Stomach (tissue), 9 donors: ENCODE measurements around the gene SPATA6. TPM values are rescaled to one million over a fixed set of nuclear protein-coding genes. Genes with fewer than 3 reads are reported as not detected.
A peak's percentile ranks its signal among the peaks of the same experiment; 100 is the strongest.

Experiments used
- DNase-seq, 2 donors: peaks; one replicate each; pipeline versions ENCODE4 v3.0.0 to v3.0.0-alpha.2; 2013 to 2019
- H3K27ac ChIP-seq, 5 donors: fragments of 200-600 bp in 4 of 5; sonication (generic) in 4 of 5; one replicate each; pipeline ENCODE4 v1.5.1; 2013 to 2019; ENCODE audit warnings: mild to moderate bottlenecking in 1 of 5, moderate library complexity in 1 of 5
- H3K27me3 ChIP-seq, 3 donors: fragments of 200-600 bp; sonication (generic); one replicate each; pipeline ENCODE4 v1.5.1; 2017 to 2019; ENCODE audit warnings: mixed run types in 1 of 3
- H3K36me3 ChIP-seq, 4 donors: fragments of 200-600 bp; sonication (generic); 1 replicate in 3 of 4; 2 replicates in 1 of 4; pipeline ENCODE4 v1.5.1; 2016 to 2019
- H3K4me1 ChIP-seq, 4 donors: fragments of 200-600 bp; sonication (generic); one replicate each; pipeline ENCODE4 v1.5.1; 2016 to 2019
- H3K4me3 ChIP-seq, 4 donors: fragments of 200-600 bp; sonication (generic) in 3 of 4; one replicate each; pipeline ENCODE4 v1.5.1; 2016 to 2019; ENCODE audit warnings: mild to moderate bottlenecking in 1 of 4
- H3K9me3 ChIP-seq, 4 donors: fragments of 200-600 bp; sonication (generic); one replicate each; pipeline ENCODE4 v1.5.1; 2016 to 2019
- CTCF ChIP-seq, 7 experiments: fragments of 450-650 bp in 4 of 7; fragments of 200-600 bp in 3 of 7; sonication (generic) in 3 of 7; IDR thresholded peaks; one replicate each; pipeline ENCODE4 v1.5.1; 2016 to 2019; ENCODE audit warnings: antibody characterized with exemption in 7 of 7, control low read depth in 2 of 7, mild to moderate bottlenecking in 1 of 7
- EP300 ChIP-seq: sonication (generic); formaldehyde crosslinking; IDR thresholded peaks from one replicate; pipeline ENCODE4 v1.6.1; 2017; ENCODE audit warnings: antibody characterized with exemption
- POLR2A ChIP-seq, 4 donors: fragments of 450-650 bp; IDR thresholded peaks; one replicate each; pipeline ENCODE4 v1.6.1; 2016; ENCODE audit warnings: antibody characterized with exemption in 4 of 4, control low read depth in 2 of 4, mild to moderate bottlenecking in 1 of 4, moderate library complexity in 1 of 4
- POLR2AphosphoS5 ChIP-seq, 3 donors: sonication (generic); formaldehyde crosslinking; IDR thresholded peaks; one replicate each; pipeline ENCODE4 v1.6.1; 2016; ENCODE audit warnings: antibody characterized with exemption in 3 of 3
- WGBS, 5 donors: extraction: QIAGEN DNeasy Blood & Tissue Kit in 3 of 5; methylation state at CpG; one replicate each; pipeline versions ENCODE4 v1.1.5 to v1.1.7; 2013 to 2018; 5-methylcytosine and 5-hydroxymethylcytosine counted together
- intact Hi-C: fragments of 100-400 bp; cut with DNase I; formaldehyde crosslinking; loops from one replicate; pipeline ENCODE4 v1.15.1; 2023; ENCODE audit warnings: low total_unique reads
- polyA plus RNA-seq, 3 donors: library from polyadenylated mRNA; stranded (reverse); fragments of 200-250 nt; gene quantifications; one replicate each; pipeline ENCODE4 v1.2.3, GENCODE V29; 2013
- total RNA-seq, 5 donors: library from RNA; depleted of rRNA; stranded (reverse); fragments of >200 nt; gene quantifications; one replicate each; pipeline versions ENCODE4 v1.1.0 to v1.2.3, GENCODE V29; 2014 to 2016
- donor health status: healthy with polysubstance abuse.
- donor health status: Bipolar disorder and iron deficiency.
- donor health status: healthy.

The SPATA6 gene
- total and polyA plus RNA-seq, 8 donors = 3.1 to 59.1 (median 14.9) TPM

GRCh38 chr1:48405400-48405799 lies 66.6 kb downstream of the SPATA6 start:
- Histone ChIP-seq H3K4me3 (no peak overlapping the region), H3K36me3 (peaks cover 0 to 6% (median 1%) of the 10 kb centered on the region in 4 donors), H3K9me3 (no peaks in the 10 kb centered on the region), H3K4me1 (peaks cover 0 to 10% (median 2%) of the 10 kb centered on the region in 4 donors), H3K27me3 (no peaks in the 10 kb centered on the region), H3K27ac (no peak overlapping the region)
- intact Hi-C loops = no loop called here
- no peak for TF ChIP-seq POLR2A (IDR thresholded peaks at IDR 0.05)
- TF ChIP-seq CTCF (IDR thresholded peaks at IDR 0.05) = no peak
- TF ChIP-seq POLR2AphosphoS5 (IDR thresholded peaks at IDR 0.05) = no peak
- no peak for TF ChIP-seq EP300
- DNase-seq = no peak
- 79 to 94% (median 86%) methylated on average over 1 of the region's 1 CpG for WGBS, 5 donors

GRCh38 chr1:48402599-48402998 lies 69.4 kb downstream of the SPATA6 start:
- intact Hi-C loops = no loop called here
- peak in 1 of 2 donors; percentile 27 for DNase-seq

GRCh38 chr1:48396208-48396607 lies 75.8 kb downstream of the SPATA6 start:
- TF ChIP-seq POLR2A (IDR thresholded peaks at IDR 0.05) (no peak), POLR2AphosphoS5 (IDR thresholded peaks at IDR 0.05) (no peak), CTCF (IDR thresholded peaks at IDR 0.05) (no peak), EP300 (no peak)
- no peaks in the 10 kb centered on the region for H3K9me3 ChIP-seq
- H3K4me3 ChIP-seq = no peak overlapping the region
- peaks cover 0 to 9% (median 3%) of the 10 kb centered on the region in 4 donors for H3K36me3 ChIP-seq
- H3K4me1 ChIP-seq = no peaks in the 10 kb centered on the region
- H3K27me3 ChIP-seq = no peaks in the 10 kb centered on the region
- intact Hi-C loops = no loop called here
- H3K27ac ChIP-seq = no peak overlapping the region
- 60 to 89% (median 76%) methylated on average over 2 of the region's 2 CpGs for WGBS, 5 donors
- DNase-seq = no peak

More at GRCh38 chr1:48402599-48402998, 69.4 kb downstream of the SPATA6 start:
- Histone ChIP-seq H3K4me3 (no peak overlapping the region), H3K27me3 (no peaks in the 10 kb centered on the region), H3K4me1 (peaks cover 0 to 10% (median 2%) of the 10 kb centered on the region in 4 donors), H3K36me3 (peaks cover 0 to 11% (median 5%) of the 10 kb centered on the region in 4 donors), H3K9me3 (no peaks in the 10 kb centered on the region), H3K27ac (no peak overlapping the region)
- WGBS, 5 donors = 23 to 56% (median 44%) methylated on average over 2 of the region's 2 CpGs
- no peak for TF ChIP-seq EP300
- TF ChIP-seq POLR2AphosphoS5 (IDR thresholded peaks at IDR 0.05) = peak in 2 of 3 donors; percentile 21 to 72
- TF ChIP-seq POLR2A (IDR thresholded peaks at IDR 0.05) = no peak

GRCh38 chr1:48391926-48392325 lies 80.1 kb downstream of the SPATA6 start:
- H3K36me3 ChIP-seq = peaks cover 0 to 3% (median under 1%) of the 10 kb centered on the region in 4 donors
- H3K9me3 ChIP-seq = no peaks in the 10 kb centered on the region
- intact Hi-C loops = no loop called here
- 93 to 100% (median 96%) methylated on average over 2 of the region's 2 CpGs for WGBS, 5 donors
- no peak overlapping the region for H3K4me3 ChIP-seq
- TF ChIP-seq POLR2AphosphoS5 (IDR thresholded peaks at IDR 0.05) = no peak
- TF ChIP-seq CTCF (IDR thresholded peaks at IDR 0.05) = no peak
- no peak for TF ChIP-seq POLR2A (IDR thresholded peaks at IDR 0.05)
- no peak for TF ChIP-seq EP300
- no peak for DNase-seq
- H3K27me3 ChIP-seq = no peaks in the 10 kb centered on the region
- no peaks in the 10 kb centered on the region for H3K4me1 ChIP-seq
- no peak overlapping the region for H3K27ac ChIP-seq

- DNase-seq = no peak
- TF ChIP-seq CTCF (IDR thresholded peaks at IDR 0.05) (no peak), POLR2A (IDR thresholded peaks at IDR 0.05) (no peak), EP300 (no peak), POLR2AphosphoS5 (IDR thresholded peaks at IDR 0.05) (no peak)
- no peaks in the 10 kb centered on the region for H3K4me1 ChIP-seq
- peaks cover 0 to 5% (median 2%) of the 10 kb centered on the region in 4 donors for H3K36me3 ChIP-seq
- H3K27me3 ChIP-seq = no peaks in the 10 kb centered on the region
- H3K4me3 ChIP-seq = no peak overlapping the region
- 93 to 100% (median 98%) methylated on average over 3 of the region's 3 CpGs for WGBS, 5 donors
- no peak overlapping the region for H3K27ac ChIP-seq
- intact Hi-C loops = no loop called here
- no peaks in the 10 kb centered on the region for H3K9me3 ChIP-seq
Observed at GRCh38 chr1:48387409-48387808, 84.6 kb downstream of the SPATA6 start.
